ENCODE data around the gene PGK1.
A peak's percentile ranks its signal among the peaks of the same experiment; 100 is the strongest.

DNA sequence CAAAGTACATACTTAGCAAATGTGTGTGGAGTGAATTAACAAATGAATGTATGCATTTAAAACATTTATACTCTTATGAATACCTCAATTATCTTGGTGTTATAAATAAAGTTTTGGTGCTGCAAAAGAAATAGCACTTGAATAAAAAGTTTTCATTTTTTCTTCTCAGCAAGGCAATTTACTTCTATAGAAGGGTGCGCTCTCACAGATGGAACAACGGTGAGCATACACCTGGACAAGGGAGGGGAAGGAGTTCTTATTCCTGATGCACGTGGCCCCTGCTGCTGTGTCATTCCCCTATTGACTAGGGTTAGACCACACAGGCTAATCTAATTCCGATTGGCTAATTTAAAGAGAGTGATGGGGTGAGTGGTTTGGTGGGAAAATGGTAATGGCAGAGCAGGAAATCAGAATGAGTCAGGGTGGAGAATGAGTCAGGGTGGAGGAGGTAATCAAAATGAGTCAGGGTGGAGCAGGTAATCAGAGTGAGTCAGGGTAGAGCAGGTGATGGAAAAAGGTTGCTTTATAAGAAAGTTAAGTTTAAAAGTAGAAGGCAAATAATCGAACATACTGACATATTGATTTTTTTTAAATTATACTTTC is 28.2 kb upstream of the PGK1 start:
- TF ChIP-seq POLR2A (IDR thresholded peaks at IDR 0.05; ENCODE audit: borderline replicate concordance, extremely low read depth, insufficient read depth, insufficient read length) (no peak), EZH2 (IDR thresholded peaks at IDR 0.05) (no peak), CTCF (IDR thresholded peaks at IDR 0.05 in 2 of 3, conservative IDR thresholded peaks at IDR 0.05 in 1 of 3; ENCODE audit: borderline replicate concordance in 1 of 3, insufficient read depth in 1 of 3, low read depth in 2 of 3, low read length in 2 of 3) (no peak), ZFX (IDR thresholded peaks at IDR 0.05) (no peak), POLR2AphosphoS5 (IDR thresholded peaks at IDR 0.05; ENCODE audit: low read depth, low read length) (no peak), CBX3 (IDR thresholded peaks at IDR 0.05; ENCODE audit: low read depth) (peak; percentile 70; the same call in 1 of the 2 replicates), SIN3A (IDR thresholded peaks at IDR 0.05; ENCODE audit: low read depth) (no peak), ZNF274 (IDR thresholded peaks at IDR 0.05; ENCODE audit: low read depth, low read length) (no peak), TCF7L2 (IDR thresholded peaks at IDR 0.05; ENCODE audit: borderline replicate concordance, extremely low read depth, insufficient read depth, insufficient read length) (no peak), RAD21 (IDR thresholded peaks at IDR 0.05; ENCODE audit: low read depth) (no peak), JUND (IDR thresholded peaks at IDR 0.05) (peak; percentile 33; the same call in 1 of the 2 replicates)
